ENCODE data around the gene CKS2.

DNA sequence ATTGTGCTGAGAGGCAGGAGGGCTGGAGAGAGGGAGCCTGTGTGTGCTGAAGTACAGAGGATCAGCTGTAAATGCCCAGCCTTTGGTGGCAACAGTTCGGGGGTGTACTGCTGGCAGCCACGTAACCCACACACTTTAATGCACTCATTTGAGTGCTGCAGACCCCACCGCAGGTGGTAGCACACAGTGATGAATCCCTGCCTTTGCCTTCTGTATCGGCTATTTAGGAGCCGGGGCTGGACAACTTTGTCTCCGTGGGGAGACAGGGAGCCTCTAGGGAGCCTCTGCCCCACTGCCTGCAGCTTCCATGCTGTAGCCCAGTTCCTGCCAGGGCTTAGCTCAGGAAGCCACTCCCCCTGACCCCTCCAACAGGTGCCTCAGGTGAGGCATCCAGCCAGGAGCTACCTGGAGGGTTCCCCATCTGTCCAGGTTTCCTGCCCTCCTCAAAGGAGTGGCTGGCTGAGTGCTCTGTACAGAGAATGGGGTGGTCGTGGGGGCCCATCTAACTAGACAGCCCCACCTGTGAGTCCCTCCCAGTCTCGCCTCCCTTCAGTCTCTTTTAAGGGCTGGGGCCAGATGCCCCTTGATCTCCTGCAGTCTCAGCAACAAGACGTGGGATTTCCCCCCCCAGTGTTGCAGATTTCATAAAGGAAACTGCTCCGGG is 51.8 kb downstream of the CKS2 start:
- no peak for TF ChIP-seq EP300 (IDR thresholded peaks at IDR 0.05; ENCODE audit: low read depth)
- TF ChIP-seq, protein P1, sequence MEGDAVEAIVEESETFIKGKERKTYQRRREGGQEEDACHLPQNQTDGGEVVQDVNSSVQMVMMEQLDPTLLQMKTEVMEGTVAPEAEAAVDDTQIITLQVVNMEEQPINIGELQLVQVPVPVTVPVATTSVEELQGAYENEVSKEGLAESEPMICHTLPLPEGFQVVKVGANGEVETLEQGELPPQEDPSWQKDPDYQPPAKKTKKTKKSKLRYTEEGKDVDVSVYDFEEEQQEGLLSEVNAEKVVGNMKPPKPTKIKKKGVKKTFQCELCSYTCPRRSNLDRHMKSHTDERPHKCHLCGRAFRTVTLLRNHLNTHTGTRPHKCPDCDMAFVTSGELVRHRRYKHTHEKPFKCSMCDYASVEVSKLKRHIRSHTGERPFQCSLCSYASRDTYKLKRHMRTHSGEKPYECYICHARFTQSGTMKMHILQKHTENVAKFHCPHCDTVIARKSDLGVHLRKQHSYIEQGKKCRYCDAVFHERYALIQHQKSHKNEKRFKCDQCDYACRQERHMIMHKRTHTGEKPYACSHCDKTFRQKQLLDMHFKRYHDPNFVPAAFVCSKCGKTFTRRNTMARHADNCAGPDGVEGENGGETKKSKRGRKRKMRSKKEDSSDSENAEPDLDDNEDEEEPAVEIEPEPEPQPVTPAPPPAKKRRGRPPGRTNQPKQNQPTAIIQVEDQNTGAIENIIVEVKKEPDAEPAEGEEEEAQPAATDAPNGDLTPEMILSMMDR (IDR thresholded peaks at IDR 0.05), result no peak
